Stromal cell of bone marrow (primary cell): Measurements from ENCODE around the gene PABPN1.

Experiments used
- DNase-seq: peaks from one replicate; pipeline ENCODE4 v3.0.0-alpha.2; 2012; ENCODE audit warnings: low read depth

PABPN1 gene

GRCh38 chr14:23358042-23358441, 36.8 kb downstream of the PABPN1 start:
- DNase-seq, result no peak

- DNase-seq, result no peak
These were observed 37.4 kb downstream of the PABPN1 start for GRCh38 chr14:23358553-23359166.

- no peak for DNase-seq
These were observed 37.9 kb downstream of the PABPN1 start for GRCh38 chr14:23359167-23359626.

- DNase-seq, result no peak
These were observed 38.6 kb downstream of the PABPN1 start for GRCh38 chr14:23359722-23360447.

GRCh38 chr14:23360496-23360895, 39.2 kb downstream of the PABPN1 start:
- DNase-seq, result no peak

GRCh38 chr14:23361320-23361719, 40.1 kb downstream of the PABPN1 start:
- peak; percentile 62 for DNase-seq

- DNase-seq, result no peak
These were observed 40.5 kb downstream of the PABPN1 start for GRCh38 chr14:23361763-23362162.

GRCh38 chr14:23362200-23362599, 40.9 kb downstream of the PABPN1 start:
- no peak for DNase-seq

GRCh38 chr14:23364164-23365035, 43.1 kb downstream of the PABPN1 start:
- DNase-seq, result no peak

- DNase-seq, result no peak
These were observed 43.9 kb downstream of the PABPN1 start, which contains the start of gene EFS for GRCh38 chr14:23365036-23365731. Gene EFS (minus strand): TSS chr14:23365172. CDS start chr14:23365025, 147 bp downstream.

- no peak for DNase-seq
These were observed 44.6 kb downstream of the PABPN1 start for GRCh38 chr14:23365732-23366425.

- DNase-seq, result no peak
These were observed 45.2 kb downstream of the PABPN1 start for GRCh38 chr14:23366426-23366921.

GRCh38 chr14:23370221-23370620, 49.0 kb downstream of the PABPN1 start:
- DNase-seq, result no peak

GRCh38 chr14:23371865-23372264, 50.6 kb downstream of the PABPN1 start:
- DNase-seq, result no peak

GRCh38 chr14:23372509-23372908, 51.3 kb downstream of the PABPN1 start, which contains the start of gene IL25:
Gene IL25 (plus strand): TSS chr14:23372809.
- no peak for DNase-seq

GRCh38 chr14:23373041-23373440, 51.8 kb downstream of the PABPN1 start:
- DNase-seq, result no peak
